Measurements from ENCODE around the gene SOX10.

The SOX10 gene

GRCh38 chr22:37926358-37926757 lies 58.0 kb downstream of the SOX10 start:
- Histone ChIP-seq H3K36me3 (ENCODE audit: insufficient read depth, low read length) (peaks cover 33% of the 10 kb centered on the region), H4K20me1 (ENCODE audit: insufficient read depth, low read length) (no peaks in the 10 kb centered on the region; the same call in 1 of the 2 replicates), H3K4me3 (ENCODE audit: low read depth in 1 of 2, low read length in 2 of 2) (no peak overlapping the region), H3K4me2 (ENCODE audit: insufficient read depth, low read length) (no peak overlapping the region), H3K9ac (ENCODE audit: low read depth, low read length) (no peak overlapping the region), H3K4me1 (ENCODE audit: insufficient read depth, low read length) (no peaks in the 10 kb centered on the region), H3K79me2 (ENCODE audit: insufficient read depth, low read length) (no peaks in the 10 kb centered on the region), H3K27me3 (ENCODE audit: insufficient read depth, low read length, poor library complexity) (no peaks in the 10 kb centered on the region), H3K27ac (ENCODE audit: low read length) (no peak overlapping the region), H2AFZ (ENCODE audit: low read depth, low read length) (no peak overlapping the region), H3K9me3 (ENCODE audit: insufficient read depth, low read length, severe bottlenecking) (no peaks in the 10 kb centered on the region)
- DNase-seq, result no peak
- no peak for ATAC-seq (ENCODE audit: insufficient read depth, low read depth)
- TF ChIP-seq EZH2 (IDR thresholded peaks at IDR 0.05; ENCODE audit: borderline replicate concordance, low read depth, low read length, severe bottlenecking), result no peak
- TF ChIP-seq CTCF (IDR thresholded peaks at IDR 0.05; ENCODE audit: borderline replicate concordance, extremely low read depth, low read length, poor library complexity, severe bottlenecking), result no peak

GRCh38 chr22:37925767-37926166 lies 58.6 kb downstream of the SOX10 start:
- H3K4me2 ChIP-seq (ENCODE audit: insufficient read depth, low read length), result no peak overlapping the region
- H3K27me3 ChIP-seq (ENCODE audit: insufficient read depth, low read length, poor library complexity), result no peaks in the 10 kb centered on the region
- H3K27ac ChIP-seq (ENCODE audit: low read length), result no peak overlapping the region
- no peaks in the 10 kb centered on the region; the same call in 1 of the 2 replicates for H4K20me1 ChIP-seq (ENCODE audit: insufficient read depth, low read length)
- no peaks in the 10 kb centered on the region for H3K9me3 ChIP-seq (ENCODE audit: insufficient read depth, low read length, severe bottlenecking)
- TF ChIP-seq CTCF (IDR thresholded peaks at IDR 0.05; ENCODE audit: borderline replicate concordance, extremely low read depth, low read length, poor library complexity, severe bottlenecking) (no peak), EZH2 (IDR thresholded peaks at IDR 0.05; ENCODE audit: borderline replicate concordance, low read depth, low read length, severe bottlenecking) (no peak)
- no peak overlapping the region for H3K4me3 ChIP-seq (ENCODE audit: low read depth in 1 of 2, low read length in 2 of 2)
- no peaks in the 10 kb centered on the region for H3K4me1 ChIP-seq (ENCODE audit: insufficient read depth, low read length)
- H3K9ac ChIP-seq (ENCODE audit: low read depth, low read length), result no peak overlapping the region
- H2AFZ ChIP-seq (ENCODE audit: low read depth, low read length), result no peak overlapping the region
- H3K36me3 ChIP-seq (ENCODE audit: insufficient read depth, low read length), result peaks cover 33% of the 10 kb centered on the region
- ATAC-seq (ENCODE audit: insufficient read depth, low read depth) (no peak), DNase-seq (no peak)
- no peaks in the 10 kb centered on the region for H3K79me2 ChIP-seq (ENCODE audit: insufficient read depth, low read length)

- H3K79me2 ChIP-seq (ENCODE audit: insufficient read depth, low read length), result no peaks in the 10 kb centered on the region
- H2AFZ ChIP-seq (ENCODE audit: low read depth, low read length), result no peak overlapping the region
- DNase-seq (no peak), ATAC-seq (ENCODE audit: insufficient read depth, low read depth) (no peak)
- TF ChIP-seq CTCF (IDR thresholded peaks at IDR 0.05; ENCODE audit: borderline replicate concordance, extremely low read depth, low read length, poor library complexity, severe bottlenecking) (no peak), EZH2 (IDR thresholded peaks at IDR 0.05; ENCODE audit: borderline replicate concordance, low read depth, low read length, severe bottlenecking) (no peak)
- no peaks in the 10 kb centered on the region for H3K27me3 ChIP-seq (ENCODE audit: insufficient read depth, low read length, poor library complexity)
- H3K36me3 ChIP-seq (ENCODE audit: insufficient read depth, low read length), result peaks cover 33% of the 10 kb centered on the region
- H3K9me3 ChIP-seq (ENCODE audit: insufficient read depth, low read length, severe bottlenecking), result no peaks in the 10 kb centered on the region
- H3K4me3 ChIP-seq (ENCODE audit: low read depth in 1 of 2, low read length in 2 of 2), result no peak overlapping the region
- H3K4me2 ChIP-seq (ENCODE audit: insufficient read depth, low read length), result no peak overlapping the region
- H3K27ac ChIP-seq (ENCODE audit: low read length), result no peak overlapping the region
- no peak overlapping the region for H3K9ac ChIP-seq (ENCODE audit: low read depth, low read length)
- no peaks in the 10 kb centered on the region for H3K4me1 ChIP-seq (ENCODE audit: insufficient read depth, low read length)
- H4K20me1 ChIP-seq (ENCODE audit: insufficient read depth, low read length), result no peaks in the 10 kb centered on the region; the same call in 1 of the 2 replicates
Measured at GRCh38 chr22:37925330-37925729, 59.0 kb downstream of the SOX10 start.
